GM21737 (cell line): ENCODE data around the gene ETV7.

ENCODE experiments used
- ATAC-seq: cut with Tn5 transposase; IDR thresholded peaks from one replicate; pipeline ENCODE4 v1.9.1; 2021; ENCODE audit warnings: mild to moderate bottlenecking, moderate library complexity; ENCODE audit not compliant: unreplicated experiment

The ETV7 gene

DNA sequence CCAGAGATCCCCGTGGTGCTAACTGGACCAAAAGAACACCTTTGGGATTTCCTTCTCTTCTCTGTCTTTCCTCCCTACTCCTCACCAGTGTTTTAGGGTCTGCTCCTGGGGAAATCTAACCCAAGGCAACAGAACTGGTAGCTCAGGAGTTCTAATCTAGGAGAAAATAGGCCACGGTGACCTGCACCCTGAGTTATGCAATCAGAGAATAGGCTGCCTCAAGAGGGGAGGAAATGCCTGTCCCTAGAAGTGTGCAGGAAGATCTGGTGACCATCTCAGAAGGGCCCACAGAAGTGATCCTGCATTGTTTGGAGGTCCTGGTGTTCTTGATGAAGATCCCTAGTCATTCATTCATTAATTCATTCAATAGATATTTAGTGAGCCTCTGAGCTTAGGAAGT, 3.4 kb downstream of the ETV7 start:
- no peak for ATAC-seq

DNA sequence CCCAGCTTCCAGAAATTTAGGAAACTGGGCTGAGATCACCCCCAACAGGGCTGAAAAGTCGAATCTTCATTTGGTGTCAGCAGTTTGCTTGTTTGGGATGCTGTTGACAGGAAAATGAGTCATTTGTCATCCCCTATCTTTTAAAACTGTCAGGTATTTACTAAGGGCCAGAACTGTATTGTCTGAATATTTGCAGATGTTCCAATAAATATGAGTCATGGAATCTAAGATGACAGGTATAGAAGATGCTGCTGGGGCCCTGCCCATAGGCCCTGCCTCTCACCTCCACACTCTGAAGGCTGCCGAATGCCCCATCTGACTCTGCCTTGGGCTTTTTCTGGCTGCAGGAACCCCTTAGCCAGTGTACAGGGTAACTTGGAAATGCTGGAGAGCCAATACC, 3.9 kb downstream of the ETV7 start:
- ATAC-seq, result no peak

GRCh38 chr6:36382976-36383375, 4.5 kb downstream of the ETV7 start:
- ATAC-seq, result no peak

DNA sequence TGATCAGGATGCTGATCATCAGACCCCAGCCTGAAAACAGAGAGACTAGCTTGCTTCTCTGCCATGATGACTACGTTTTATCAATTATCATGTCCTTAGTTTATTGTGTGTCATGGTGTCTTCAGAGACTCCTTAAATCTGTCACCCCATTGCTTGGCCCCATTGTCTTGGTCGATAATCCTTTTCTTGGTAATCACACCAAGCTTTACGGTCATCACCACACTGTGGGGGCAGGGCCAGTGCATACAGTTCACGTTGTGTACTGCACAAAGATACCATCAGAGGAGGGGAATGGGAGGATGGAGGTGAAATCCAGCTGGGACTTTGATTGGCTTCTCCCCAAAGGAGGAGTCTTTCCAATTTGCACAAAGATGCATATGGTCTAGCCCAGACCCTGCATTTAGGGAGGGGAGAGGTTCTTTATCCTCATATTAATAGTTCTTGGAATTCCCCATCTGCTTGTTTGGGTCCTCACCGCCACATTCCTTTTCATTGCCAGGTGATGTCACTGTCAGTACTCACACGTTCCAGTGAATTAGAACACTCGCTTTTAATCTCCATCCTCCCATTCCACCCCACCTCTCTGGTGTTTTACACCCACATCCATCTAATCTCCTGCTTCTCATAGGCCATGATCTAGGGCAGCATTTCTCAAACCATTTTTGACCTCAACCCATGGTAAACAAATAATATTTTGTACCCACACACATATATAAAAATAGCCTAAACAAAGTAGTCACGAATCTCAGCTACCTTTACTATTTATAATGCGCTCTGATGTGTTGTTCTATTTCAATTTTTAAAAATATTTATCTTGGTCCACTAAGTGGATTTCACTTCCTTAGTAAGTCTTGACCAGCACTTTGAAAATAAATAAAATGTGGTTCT, 5.7 kb downstream of the ETV7 start:
- no peak for ATAC-seq

GRCh38 chr6:36380166-36380565, 7.3 kb downstream of the ETV7 start:
- ATAC-seq, result no peak

GRCh38 chr6:36378936-36379335, 8.5 kb downstream of the ETV7 start:
- no peak for ATAC-seq

DNA sequence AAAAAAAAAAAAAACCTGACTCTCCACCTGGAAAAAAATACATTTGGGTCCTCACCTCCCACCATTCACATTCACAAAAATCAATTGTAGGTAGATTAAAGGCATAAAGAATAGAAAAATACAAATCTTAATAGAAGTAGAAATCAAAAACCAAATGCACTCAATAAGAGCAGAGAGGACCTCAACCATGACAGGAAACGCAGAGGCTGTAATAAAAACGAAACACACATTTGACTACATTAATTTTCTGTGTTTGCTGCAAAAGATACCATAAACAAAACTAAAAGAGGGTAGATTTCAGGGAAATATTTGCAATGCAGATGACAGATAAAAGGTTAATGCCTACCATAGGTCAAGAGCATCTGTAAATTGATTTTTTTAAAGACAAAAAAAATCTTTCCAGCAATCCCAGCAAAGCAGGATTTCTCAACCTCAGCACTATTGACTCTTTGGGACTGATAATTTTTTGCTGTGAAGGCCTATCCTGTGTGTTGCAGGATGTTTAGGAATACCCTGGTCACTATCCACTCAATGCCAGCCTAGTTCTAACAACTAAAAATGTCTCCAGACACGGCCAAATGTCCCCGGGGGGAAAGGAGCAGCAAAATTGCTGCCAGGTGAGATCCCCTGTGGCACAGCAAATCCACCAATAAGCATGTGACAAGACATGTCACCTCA, 9.1 kb downstream of the ETV7 start:
- ATAC-seq, result no peak

GRCh38 chr6:36377594-36377993, 9.9 kb downstream of the ETV7 start:
- no peak for ATAC-seq

DNA sequence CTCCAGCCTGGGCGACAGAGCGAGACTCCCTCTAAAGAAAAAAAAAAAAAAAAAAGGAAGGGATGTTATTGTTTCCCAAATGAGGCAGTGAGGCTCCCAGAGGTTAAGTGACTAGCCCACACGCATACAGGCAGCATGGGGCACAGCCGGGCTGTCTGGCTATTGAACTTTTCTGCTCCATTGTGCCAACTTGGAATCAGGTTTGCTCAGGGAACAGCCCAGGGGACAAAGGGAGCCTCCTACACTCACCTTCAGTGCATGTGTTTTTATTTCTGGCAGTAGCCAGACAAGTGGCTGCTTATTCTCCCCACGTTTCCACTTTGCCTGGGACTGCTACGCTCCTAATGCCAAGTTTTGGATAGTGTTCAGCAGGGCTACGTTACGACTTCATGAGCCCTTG, 10.7 kb downstream of the ETV7 start:
- no peak for ATAC-seq

GRCh38 chr6:36376183-36376582, 11.3 kb downstream of the ETV7 start:
- ATAC-seq, result no peak

- ATAC-seq, result no peak
These were observed 11.8 kb downstream of the ETV7 start for GRCh38 chr6:36375644-36376155.

DNA sequence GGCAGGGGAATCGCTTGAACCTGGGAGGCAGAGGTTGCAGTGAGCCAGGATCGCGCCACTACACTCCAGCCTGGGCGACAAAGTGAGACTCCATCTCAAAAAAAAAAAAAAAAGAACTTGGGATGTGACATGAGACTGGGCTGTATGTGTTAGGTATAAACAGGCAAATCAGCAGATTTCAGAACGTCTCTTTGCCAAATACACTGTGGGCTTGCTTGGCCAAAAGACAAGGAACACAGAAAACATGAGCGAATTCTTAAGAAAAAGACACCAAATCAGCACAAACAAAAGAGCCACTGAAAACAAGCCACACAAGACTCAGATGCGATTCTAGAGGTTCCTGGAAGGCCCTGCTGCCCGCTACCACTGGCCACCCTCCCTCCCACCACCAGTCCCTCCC, 12.5 kb downstream of the ETV7 start:
- ATAC-seq, result no peak

GRCh38 chr6:36374194-36374593, 13.3 kb downstream of the ETV7 start:
- ATAC-seq, result no peak

DNA sequence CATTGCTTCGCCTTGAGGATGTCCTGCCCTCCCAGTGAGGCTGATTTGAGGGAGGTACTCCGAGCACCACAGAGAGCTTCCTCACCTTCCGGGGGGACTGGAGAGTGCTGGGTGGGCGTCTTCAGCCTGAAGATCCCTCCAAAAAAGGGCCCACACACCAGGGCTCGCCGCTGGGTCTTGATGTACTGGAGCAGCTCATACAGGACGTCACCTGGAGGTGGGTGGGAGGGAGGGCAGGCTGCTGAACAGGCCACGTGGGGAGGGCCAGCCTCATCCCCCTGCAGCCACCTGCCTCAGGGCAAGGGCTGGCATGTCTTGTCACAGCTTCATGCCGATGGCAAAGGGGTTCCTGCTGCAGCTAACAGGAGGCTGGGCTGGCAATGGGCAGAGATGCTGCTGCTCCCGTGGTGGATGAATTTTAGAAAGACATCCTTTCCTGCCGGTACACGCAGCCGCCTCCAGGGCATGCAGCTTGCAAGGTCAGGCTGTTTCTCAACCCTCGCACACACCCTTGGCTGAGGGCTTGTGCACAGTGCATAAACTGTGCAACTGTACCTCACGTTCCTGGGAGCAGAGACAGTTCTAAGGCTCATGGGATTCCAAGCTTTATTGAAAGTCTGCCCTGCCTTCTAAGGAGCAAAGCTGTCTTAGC, 14.0 kb downstream of the ETV7 start:
- no peak for ATAC-seq

DNA sequence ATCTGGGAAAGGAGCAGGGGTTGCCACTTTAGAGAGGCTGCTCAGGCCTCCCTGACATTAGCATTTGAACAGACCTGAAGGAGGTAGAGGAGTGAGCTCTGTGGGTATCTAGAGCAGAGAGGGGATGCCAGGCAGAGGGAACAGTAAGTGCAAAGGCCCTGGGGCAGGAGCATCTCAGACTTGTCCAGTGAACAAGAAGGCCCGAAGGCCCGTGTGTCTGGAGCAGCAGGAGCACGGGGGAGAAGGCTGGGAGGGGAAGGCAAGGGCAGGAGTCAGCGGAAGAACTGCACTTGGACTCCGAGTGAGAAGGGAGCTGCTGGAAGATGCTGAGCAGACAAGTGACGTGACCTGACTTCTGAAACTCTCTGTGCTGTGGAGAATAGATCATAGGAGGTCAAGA, 15.4 kb downstream of the ETV7 start:
- no peak for ATAC-seq

DNA sequence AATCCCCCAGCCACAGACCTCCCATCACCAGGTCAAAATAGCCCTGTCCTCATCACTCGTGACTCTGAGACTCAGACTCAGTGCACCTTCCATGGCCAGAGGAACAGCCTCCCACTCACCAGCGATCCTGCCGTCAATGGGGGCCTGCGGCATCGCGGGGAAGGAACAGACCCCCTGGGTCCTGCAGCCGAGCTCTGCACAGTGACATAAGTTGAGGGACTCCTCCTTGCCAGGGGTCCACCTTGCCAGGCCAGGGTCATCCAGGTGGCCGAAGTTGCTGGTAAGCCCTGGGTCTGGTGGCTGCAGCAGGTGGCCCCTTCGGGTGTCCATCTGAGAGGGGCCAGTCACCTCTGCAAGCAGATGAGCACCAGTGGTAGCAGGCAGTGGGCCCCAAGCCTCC, 16.3 kb downstream of the ETV7 start:
- ATAC-seq, result no peak

- no peak for ATAC-seq
These were observed 16.8 kb downstream of the ETV7 start for GRCh38 chr6:36370638-36371037.

DNA sequence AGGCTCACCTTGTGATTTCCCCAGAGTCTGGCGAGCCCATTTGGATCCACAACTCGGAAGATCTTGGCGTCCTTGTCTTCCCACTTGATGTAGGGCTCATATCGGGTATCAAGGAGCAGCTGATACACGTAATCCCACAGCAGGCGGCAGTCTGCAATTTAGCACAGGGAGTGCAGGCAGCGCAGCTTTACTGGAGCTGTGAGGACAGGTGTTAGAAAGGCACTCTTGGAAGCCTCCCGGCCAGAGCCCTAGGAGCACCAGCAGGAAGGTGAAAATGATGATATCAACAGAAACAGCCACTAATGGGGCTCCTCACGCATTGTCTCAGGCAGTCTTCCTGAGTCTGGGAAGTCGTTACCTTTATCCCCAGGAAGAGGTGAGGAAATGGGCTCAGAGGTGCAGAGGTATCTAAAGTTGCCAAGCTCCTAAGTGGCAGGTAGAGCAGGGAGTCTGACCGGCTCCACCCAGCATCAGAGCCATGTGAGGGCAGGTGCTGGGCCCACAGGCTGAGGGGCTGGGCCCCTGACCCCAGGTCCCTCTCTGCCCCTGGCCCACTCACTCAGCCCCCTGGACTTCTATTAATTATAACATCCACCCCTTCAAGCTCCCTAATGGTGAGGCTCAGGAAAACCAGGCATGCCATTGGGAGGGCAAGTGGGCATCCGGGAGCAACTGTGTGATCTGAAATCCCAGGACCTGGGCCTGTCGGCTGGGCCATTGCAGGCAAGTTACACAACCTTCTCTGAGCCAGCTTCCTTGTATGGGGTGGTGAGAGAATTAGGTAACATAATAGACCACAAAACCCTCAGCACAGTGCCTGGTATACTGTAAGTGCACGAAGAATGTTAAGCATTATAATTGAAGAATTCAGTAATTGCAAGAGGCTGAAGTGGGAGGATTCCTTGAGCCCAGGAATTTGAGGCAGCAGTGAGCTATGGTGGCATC, 18.3 kb downstream of the ETV7 start:
- no peak for ATAC-seq

- no peak for ATAC-seq
These were observed 19.0 kb downstream of the ETV7 start for GRCh38 chr6:36368421-36368820.

- no peak for ATAC-seq
These were observed 19.7 kb downstream of the ETV7 start for GRCh38 chr6:36367743-36368142.
